HL-60/S4 (cell line): ENCODE data around the gene MTG2.

ENCODE experiments used
- in situ Hi-C: fragments of 300-500 bp; cut with MboI; formaldehyde crosslinking; loops from 2 replicates; pipeline ENCODE4 v1.14.3; 2022; ENCODE audit warnings: low sequenced_read_pairs

MTG2 gene

GRCh38 chr20:62229667-62230066 lies 46.8 kb downstream of the MTG2 start:
- in situ Hi-C loops, result no loop called here

GRCh38 chr20:62230276-62230675 lies 47.4 kb downstream of the MTG2 start:
- in situ Hi-C loops, result no loop called here

- in situ Hi-C loops, result no loop called here
Measured at GRCh38 chr20:62230696-62231095, 47.9 kb downstream of the MTG2 start.

- in situ Hi-C loops, result no loop called here
Measured at GRCh38 chr20:62231292-62231691, 48.5 kb downstream of the MTG2 start.

- in situ Hi-C loops, result no loop called here
Measured at GRCh38 chr20:62232194-62232593, 49.4 kb downstream of the MTG2 start.

GRCh38 chr20:62232770-62233645 lies 50.2 kb downstream of the MTG2 start:
- in situ Hi-C loops, result no loop called here

- in situ Hi-C loops, result no loop called here
Measured at GRCh38 chr20:62233684-62234083, 50.9 kb downstream of the MTG2 start.

GRCh38 chr20:62234339-62234738 lies 51.5 kb downstream of the MTG2 start:
- in situ Hi-C loops, result no loop called here

GRCh38 chr20:62235001-62235776 lies 52.4 kb downstream of the MTG2 start:
- in situ Hi-C loops, result no loop called here

- in situ Hi-C loops, result no loop called here
Measured at GRCh38 chr20:62235777-62236157, 52.9 kb downstream of the MTG2 start.

- in situ Hi-C loops, result no loop called here
Measured at GRCh38 chr20:62236200-62236599, 53.4 kb downstream of the MTG2 start.

- in situ Hi-C loops, result no loop called here
Measured at GRCh38 chr20:62236766-62237513, 54.1 kb downstream of the MTG2 start.

GRCh38 chr20:62237514-62237800 lies 54.6 kb downstream of the MTG2 start:
- in situ Hi-C loops, result no loop called here

GRCh38 chr20:62237801-62238568 lies 55.2 kb downstream of the MTG2 start, which contains the start of gene OSBPL2:
TSS of gene OSBPL2 (plus strand) at chr20:62238521. CDS start at chr20:62256185, 17,664 bp downstream.
- in situ Hi-C loops, result no loop called here

GRCh38 chr20:62238569-62239277 lies 55.9 kb downstream of the MTG2 start:
- in situ Hi-C loops, result no loop called here

GRCh38 chr20:62239278-62239879 lies 56.6 kb downstream of the MTG2 start:
- in situ Hi-C loops, result no loop called here

GRCh38 chr20:62240020-62240685 lies 57.3 kb downstream of the MTG2 start:
- in situ Hi-C loops, result no loop called here

- in situ Hi-C loops, result no loop called here
Measured at GRCh38 chr20:62241506-62241905, 58.7 kb downstream of the MTG2 start.

- in situ Hi-C loops, result no loop called here
Measured at GRCh38 chr20:62242176-62242575, 59.3 kb downstream of the MTG2 start.
